Endometrium (tissue), 2 donors: Measurements from ENCODE around the gene PCYT2.

ENCODE experiments used
- FAIRE-seq: peaks from 2 replicates; lab custom pipeline; 2012; peaks lifted over from hg19 to GRCh38; lab: Jason Lieb, UNC
- donor health status: control.
- donor health status: control.

PCYT2 gene

DNA sequence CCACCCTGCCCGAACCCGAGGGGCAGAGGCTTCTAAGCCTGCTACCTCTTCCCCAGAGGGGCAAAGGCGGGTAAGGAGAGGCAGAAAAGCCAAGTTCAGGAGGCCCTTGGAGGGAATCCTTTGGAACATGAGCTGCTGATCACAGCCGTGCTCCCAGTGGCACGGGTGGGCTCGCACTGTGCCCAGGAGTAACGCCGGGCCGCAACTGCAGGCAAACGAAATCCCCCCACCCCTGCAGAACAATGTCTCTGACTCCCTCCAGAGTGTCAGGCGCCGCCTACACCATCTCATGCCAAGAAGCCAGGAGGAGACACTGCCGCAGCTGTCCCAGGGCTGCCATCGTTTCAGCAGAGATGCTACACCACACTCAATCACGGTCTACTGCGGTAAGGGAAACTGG lies 59.8 kb downstream of the PCYT2 start:
- FAIRE-seq = no peak
